GM12801 (cell line): ENCODE data around the gene MFAP2.

Experiments
- CTCF ChIP-seq: IDR thresholded peaks from one replicate; pipeline ENCODE4 v1.5.1; 2011; ENCODE audit warnings: control low read depth; ENCODE audit not compliant: insufficient read length; ENCODE audit errors: extremely low read depth

MFAP2 gene

GRCh38 chr1:16972189-16972895, 8.1 kb downstream of the MFAP2 start:
- no peak for TF ChIP-seq CTCF

- TF ChIP-seq CTCF, result no peak
These were observed 8.9 kb downstream of the MFAP2 start for GRCh38 chr1:16971341-16972188.

- TF ChIP-seq CTCF, result no peak
These were observed 10.1 kb downstream of the MFAP2 start for GRCh38 chr1:16970132-16970910.

GRCh38 chr1:16969651-16970050, 10.8 kb downstream of the MFAP2 start:
- no peak for TF ChIP-seq CTCF

GRCh38 chr1:16969057-16969611, 11.3 kb downstream of the MFAP2 start:
- TF ChIP-seq CTCF, result no peak

GRCh38 chr1:16968372-16968771, 12.0 kb downstream of the MFAP2 start:
- no peak for TF ChIP-seq CTCF

GRCh38 chr1:16967962-16968361, 12.5 kb downstream of the MFAP2 start:
- no peak for TF ChIP-seq CTCF
